DMS53 treated with DMSO at 0.1 percent for 48 hours (cell line): ENCODE results near the gene DSCAM.
"Not testable (repeated sequence)": the region's sequence is repeated elsewhere in the genome, so short reads cannot be mapped to it uniquely, and the experiment has no call there.

Experiments used
- DNase-seq: peaks from one replicate; lab custom pipeline; 2025; ENCODE audit not compliant: unreplicated experiment; lab: John Stamatoyannopoulos, UW

Gene DSCAM

DNA sequence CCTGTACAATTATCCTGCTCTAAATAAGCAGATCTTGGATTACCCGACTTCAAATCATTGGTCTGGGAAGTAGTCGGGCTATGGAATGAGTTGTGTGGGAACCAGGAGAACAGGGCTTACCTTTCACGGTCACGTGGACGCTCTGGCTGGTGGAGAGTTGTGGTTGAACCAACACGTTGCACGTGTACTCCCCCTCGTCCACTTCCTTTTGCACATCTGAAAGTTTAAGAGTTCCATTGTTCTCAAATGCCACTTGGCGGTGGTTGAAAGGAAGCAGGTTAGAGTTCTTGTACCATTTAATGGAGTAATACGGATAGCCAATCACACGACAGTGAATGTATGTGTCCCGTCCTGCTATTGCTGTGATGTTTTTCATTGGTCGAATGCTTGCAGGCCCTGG is 509.0 kb downstream of the DSCAM start:
- no peak for DNase-seq

DNA sequence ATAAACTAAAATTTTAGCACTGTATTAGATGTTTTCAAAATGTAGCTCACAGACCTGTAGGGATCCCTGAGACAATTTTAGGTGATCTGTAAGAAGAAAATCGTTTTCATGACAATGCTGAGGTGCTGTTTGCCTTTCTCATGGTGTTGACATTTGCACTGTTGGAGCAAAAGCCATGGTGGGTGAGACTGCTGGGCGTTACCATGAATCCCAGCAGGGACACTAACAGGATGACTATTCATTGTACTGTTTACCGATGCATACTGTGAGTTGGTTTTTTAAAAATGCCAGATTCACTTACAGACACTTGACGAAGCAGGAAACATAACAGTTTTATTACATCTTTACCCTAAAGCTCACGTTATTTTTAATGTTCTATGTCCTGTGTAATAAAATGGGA is 511.3 kb downstream of the DSCAM start:
- DNase-seq, result peak; percentile 1

DNA sequence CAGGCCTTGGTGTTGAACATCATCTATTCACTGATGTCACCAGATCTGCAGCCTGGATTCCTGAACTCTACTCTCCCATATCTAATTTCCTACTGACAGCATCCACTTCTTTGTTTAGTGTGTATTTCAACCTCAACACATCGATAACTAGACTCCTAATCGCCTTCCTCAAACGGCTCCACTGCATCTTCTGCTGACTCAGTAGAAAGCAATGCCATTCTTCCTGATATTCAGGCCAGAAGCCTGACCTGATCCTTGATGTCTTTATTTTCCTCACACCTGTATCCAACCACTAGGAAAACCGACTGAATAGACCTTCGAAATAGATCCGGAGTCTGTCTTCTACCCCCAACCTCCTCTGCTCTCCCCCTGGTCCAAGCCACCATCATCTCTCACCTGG is 512.8 kb downstream of the DSCAM start:
- no peak for DNase-seq

DNA sequence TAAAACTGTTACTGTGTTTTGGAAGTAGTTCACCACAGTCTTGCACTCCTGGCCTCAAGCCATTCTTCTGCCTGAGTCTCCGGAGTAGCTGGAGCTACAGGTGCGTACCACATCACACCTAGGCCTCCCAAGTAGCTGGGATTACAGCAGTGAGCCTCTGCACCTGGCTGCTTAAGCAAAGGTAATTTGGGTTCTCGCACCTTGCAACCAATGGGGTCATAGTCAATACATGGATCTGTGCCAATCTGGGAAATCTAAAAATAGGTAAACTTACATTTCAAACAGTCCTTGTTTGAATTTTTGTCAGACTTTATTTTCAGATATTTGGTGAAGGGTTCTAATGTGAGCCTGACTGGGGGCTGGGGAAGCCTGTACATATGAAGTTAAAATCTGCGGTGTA is 513.2 kb downstream of the DSCAM start:
- DNase-seq, result no peak

DNA sequence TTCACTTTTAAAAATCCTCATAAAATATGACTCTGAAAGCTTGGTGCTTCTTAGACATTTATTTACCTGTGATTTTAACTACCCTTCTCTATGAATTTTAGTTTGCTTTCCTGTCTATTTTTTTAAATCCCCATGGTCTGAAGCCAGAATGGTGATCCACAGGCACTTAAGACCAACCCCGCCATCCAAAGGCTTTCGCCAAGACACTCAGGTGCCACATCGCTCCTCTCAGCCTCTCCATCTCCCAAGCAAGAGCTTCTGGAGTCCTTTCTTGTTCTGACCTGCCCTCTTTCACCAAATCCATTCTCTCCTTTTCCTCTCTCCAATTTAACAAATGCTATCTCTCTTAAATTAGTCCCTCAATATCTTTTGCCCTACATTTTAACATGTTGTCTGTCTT is 515.2 kb downstream of the DSCAM start:
- no peak for DNase-seq

DNA sequence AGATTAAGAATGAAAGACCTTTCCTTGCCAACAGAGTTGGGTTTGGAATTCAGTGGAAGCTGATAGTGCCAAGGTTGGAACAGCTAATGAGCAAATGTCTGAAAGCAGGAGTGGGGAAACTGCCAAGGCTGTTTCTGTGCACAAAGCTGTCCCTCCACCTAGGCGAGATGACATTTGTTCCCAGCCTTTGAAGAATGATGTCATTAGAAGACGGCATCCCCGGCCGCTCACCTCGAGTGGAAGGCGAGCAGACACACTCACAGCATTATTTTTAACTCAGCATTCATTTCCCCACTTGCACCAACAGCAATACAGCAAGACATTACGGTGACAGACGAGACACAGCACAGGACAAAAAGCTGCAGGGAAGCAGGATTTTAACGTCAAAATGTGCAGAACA is 515.8 kb downstream of the DSCAM start:
- no peak for DNase-seq

DNA sequence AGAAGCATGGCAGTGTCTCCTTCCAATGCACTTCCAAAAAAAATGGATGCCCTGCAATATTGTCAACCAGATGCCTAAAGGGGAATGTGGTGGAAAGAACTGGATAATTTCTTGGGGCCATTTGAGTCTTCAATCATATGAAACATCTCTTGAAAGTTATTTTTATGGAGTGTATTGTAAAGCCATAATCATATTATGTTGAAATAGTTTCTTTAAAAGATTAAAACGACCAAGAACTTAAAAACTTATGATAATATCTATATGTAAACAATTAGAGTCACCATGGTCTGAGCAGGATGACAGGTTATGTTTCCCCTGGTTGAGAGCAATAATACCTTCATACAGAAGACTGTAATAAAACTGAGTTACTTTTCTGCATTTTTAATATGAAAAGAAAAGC is 522.6 kb downstream of the DSCAM start:
- no peak for DNase-seq

DNA sequence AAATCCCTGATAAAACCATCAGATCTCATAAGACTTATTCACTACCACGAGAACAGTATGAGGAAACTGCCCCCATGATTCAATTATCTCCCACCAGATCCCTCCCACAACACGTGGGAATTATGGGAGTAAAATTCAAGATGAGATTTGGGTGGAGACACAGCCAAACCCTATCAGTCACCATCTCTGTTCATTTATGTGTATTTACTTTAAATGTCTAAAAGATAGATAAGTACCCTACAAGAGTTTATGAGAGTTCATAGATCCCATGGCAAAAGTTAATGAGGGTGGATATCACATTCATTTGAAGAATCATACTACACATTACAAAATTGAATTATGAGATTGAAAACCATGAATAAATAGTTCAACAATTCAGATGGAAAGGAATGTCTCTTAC is 526.2 kb downstream of the DSCAM start:
- not testable (repeated sequence) for DNase-seq

DNA sequence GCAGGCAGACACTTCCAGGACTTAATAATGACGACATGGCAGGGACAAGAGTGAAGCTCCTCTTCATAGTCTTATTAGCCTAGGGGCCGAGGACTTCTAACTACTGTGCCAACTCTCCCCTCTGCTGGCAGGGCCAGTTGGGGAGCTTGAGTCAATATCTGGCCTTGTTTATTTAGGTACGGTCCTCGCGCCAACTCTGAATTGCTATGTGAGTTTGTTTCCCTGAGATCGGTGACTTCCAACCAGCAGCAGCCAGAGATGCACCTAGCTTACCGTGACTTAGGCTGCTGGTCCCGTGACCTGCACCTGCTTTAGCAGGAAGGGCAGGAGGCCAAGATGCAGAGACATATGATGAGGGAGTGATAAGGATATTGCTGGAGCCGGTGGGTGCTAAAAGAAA is 528.6 kb downstream of the DSCAM start:
- no peak for DNase-seq

DNA sequence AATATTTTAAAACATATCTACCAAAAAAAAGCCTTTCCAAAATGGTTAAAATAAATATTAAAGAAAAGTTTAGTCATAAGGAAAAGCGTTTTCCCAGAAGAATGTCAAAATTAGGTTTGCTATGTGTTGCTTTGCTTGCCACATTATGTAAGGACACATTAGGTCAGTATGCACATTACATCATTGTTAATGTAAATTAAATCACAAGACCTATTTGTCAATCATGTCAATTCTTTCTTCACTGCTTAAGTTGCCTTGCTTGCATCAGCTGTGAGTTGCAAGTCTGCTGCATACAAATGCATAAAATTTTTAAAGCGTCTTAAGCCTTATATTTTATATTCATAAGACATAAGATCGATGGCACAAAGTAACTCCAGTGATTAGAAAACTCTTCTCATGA is 530.9 kb downstream of the DSCAM start:
- no peak for DNase-seq

DNA sequence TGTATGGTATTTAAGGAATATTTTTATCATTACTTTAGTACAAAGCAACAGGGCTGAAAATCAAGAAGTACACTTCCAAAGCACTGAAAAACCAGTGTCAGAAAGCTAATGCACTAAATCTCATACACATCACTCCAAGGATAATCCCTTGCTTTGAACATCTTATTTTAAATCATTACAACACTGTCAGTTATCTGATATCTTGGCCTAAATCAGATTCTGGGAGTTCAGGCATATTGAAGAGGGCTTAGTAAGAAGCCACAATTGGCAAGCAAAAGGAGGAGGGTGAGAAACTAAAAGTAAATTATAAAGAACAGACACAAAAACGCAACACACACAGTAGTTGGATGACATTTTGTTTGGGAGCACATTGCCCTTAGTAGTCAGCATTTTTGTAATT is 531.3 kb downstream of the DSCAM start:
- no peak for DNase-seq

DNA sequence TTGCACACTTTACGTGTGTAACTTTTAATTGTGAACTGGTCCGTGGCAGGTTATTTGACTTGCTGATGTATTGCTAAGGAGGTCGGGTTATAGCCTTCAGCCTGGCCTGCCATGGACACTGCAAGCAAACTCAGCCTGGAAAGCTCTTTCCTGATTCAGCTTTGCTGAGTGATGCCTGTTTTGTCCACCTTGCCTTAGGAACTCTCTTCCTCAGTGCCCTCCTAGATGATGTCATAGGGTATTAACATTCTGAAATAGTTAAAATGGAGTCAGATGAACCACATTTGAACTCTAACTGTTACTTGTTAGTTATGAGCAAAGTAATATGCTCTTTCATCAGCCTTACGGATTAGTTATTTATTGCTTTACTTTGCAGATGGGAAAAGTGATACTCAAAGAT is 533.7 kb downstream of the DSCAM start:
- no peak for DNase-seq

DNA sequence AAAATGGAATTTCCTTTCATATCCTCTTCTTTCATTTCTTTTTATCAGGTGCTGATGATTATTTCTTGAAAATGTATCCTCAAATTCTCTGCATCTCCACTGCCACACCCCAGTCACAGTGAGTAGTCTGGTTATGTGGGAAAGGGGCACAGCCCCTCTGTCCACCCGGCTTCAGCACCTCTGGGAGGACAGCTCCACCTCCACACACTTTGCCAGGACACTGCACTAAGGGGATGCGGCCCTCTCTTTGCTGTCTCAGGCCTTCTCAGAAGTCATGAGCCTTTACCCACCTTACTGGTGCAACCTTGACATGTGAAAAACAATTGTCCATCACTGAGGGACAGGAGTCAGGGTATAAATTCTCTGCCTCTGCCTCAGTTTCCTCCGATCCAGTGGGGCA is 546.7 kb downstream of the DSCAM start:
- no peak for DNase-seq

DNA sequence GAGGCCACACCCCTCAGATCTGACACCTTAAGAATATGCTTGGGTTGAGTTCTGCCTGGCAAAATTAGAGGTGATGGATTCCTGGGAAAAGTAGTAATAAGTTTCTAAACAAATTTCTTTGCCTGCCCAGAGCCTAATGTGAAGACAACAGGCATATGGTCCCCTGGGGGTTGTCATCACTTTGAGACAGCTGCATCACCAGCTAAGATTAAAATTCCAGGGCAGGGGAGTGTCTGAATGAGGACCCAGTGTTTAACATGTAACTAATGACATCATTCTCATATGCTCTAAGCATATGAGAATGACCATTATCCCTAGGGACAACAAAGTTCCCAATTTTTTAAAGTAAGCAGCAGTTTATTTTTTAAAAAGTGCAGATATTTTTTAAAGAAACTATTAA is 547.5 kb downstream of the DSCAM start:
- no peak for DNase-seq

DNA sequence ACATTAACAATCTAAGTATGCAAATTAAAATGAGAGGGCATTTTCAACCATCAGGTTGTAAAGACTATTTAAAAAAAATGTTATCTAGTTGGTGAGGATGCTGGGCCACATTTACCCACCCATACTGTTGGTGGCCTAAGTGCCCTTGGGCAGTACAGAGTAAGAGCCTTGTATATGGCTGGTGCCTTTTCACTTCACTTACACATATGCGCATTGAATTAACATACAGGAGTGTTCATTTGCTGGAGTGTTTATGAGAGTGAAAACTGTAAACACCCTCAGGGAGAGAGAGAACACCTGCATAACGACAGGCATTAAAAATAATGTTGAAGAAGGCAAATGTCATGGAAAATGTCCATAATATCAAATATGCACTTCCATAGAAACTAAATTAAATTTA is 552.6 kb downstream of the DSCAM start:
- no peak for DNase-seq

DNA sequence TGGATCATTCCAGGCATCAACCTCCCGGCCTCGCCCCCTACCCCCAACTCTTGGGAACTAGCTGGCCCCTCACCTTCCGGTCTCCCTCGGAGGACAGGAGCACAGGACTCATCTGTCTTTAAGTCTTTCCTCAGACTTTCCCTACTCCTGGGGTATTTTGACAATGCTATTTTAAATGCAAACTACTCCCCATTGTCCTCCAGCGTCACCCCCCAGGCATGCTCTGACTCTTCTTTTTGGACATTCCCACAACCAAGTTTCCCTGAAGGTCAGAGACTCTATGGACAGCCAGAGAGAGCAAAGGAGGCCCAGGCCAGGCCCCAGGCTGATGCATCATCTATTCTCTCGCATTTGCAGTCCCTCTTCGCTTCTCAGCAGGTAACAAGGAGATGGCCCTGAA is 555.4 kb downstream of the DSCAM start:
- DNase-seq, result no peak

DNA sequence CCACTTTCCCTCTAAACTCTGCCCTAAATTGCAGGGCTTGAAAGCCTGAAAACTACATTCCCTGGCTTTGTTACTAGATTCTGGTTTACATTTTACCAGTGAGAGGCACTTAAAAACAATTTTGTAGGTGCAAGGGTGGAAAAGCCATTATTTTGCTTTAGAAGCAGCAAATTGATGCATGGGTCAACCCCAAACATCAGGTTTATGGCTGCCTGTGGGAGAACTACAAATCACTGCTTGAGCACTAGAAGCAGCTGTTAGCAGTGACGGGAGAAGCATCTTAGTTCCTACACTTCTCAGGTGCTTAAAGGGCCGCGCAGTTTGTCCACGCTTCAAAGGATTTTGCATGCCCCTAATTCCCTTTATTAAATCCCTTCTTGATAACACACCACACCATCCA is 562.5 kb downstream of the DSCAM start:
- no peak for DNase-seq

DNA sequence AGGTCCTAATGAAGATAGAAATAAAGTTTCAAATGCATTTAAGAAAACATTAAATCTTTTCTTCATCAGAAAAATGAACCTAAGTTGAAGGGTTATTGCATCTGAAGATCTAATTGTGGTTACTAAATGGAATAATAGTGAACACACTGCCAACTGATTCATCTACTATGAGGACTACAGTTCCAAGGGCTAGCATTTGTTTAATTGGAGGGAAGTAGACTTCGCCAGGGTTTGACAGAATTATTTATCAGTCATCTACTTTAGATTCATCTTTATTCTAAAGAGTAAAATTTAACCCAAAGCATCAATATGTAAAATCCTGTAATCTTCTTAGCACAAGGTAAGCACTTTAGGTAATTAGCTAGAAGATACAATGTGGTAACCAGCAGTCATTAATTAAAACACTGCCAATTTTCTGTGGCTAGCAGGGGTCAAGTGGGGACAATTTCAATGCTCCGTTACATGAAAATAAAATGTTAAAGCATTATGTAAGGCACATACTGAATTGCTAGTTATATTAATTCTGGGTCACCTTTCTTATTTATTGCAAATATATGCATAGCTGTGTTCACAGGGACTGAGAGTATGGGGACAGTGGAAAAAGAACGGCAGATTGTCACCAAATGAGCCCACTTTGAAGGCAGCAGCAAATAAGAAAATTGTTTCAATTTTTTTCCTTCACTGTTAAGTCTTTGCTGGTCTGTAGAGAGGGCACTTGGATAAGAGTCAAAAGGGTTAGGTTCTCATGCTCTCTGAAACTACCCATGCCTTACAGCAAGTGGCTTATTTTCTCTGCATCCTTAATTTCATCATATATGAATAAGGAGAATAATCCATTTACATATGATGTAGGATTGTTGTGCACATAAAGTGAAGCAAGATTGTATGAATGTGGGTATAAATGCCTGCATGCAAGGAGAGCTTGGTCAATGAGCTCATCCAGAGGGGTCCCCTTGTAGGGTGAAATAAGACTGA is 563.8 kb downstream of the DSCAM start:
- no peak for DNase-seq

DNA sequence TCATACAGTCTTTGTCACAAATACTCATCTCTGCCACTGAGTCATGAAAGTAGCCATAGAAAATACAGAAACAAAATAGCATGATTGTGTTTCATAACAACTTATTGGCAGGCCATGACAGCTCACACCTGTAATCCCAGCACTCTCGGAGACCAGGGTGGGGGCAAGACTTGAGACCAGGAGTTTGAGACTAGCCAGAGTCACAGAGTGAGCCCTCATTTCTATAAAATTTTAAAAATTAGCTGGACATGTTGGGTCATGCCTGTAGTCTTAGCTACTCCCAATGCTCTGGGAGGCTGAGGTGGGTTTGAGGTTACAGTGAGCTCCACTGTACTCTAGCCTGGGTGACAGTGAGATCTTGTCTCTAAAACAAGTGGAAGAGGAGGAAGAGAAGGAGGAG is 568.6 kb downstream of the DSCAM start:
- no peak for DNase-seq

DNA sequence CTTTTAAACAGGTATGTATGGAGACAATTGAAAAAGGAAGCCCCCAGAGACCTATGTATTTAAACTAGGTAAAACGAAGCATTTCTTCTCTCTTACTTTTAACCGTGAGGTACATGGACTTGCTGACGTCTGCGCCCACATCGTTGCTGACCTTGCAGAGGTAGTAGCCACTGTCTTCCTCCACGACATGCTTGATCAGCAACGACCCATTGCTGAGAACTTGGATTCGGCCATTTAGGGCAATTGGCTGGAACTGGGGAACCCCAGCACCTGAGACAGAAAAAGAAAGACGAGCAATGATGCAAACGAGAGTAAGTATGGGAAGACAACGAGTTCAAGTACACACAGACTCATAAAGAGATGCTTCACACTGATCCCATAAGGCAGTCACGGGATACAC is 571.0 kb downstream of the DSCAM start:
- no peak for DNase-seq

DNA sequence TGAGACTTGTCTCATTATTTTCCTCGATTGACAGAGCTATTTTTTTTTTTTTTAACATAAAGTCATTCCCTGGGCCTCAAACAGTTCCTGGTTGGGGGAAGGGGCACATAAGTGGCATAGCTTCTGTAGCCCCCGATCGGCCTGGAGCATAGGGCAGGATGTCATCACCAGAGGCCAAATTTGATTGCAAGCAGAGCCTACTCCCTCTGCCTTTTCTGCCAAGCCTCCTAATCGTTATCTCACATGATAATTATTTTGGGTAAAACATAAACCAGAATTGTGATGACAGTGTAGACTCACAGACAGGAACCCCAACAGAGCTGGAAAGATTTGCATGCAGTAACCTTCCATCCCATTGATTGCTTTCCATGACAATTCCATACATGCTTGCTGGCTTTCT is 574.9 kb downstream of the DSCAM start:
- no peak for DNase-seq

DNA sequence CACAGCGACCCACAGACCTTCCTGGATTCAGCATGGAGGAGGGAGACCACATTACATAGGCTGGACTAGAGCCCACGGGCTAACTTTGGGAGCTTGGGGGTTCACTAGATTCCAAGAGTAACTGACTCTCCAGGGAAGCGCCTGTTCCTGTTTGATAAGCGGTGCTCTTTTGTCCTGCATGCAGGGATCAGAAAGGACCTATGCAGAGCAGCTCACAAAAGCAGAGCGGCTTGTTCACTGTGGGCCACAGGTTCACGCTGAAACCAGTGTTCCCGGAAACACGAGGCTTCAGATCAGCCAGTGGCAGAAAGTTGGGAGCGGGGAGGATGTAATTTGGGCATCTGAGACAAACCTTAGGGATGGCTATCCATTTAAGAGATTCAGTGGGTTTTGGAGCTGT is 575.8 kb downstream of the DSCAM start:
- DNase-seq, result no peak

DNA sequence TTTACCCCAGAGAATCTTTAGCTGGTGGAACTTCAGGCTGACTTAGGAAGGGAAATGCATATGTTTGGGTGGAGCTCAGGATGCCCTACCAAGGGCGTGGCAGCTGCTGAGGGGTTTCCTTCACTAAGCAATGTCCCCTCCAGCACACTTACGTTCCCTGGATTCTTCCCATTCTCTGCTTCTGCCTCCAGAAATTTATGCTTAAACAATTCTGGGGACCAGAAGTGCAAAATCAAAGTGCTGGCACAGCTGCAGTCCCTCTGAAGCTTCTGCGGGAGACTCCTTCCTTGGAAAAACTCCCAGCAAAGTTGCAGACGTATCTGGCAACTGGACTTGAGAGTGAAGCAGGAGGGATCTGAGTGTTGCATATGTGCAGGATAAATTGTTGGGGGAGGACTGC is 576.9 kb downstream of the DSCAM start:
- no peak for DNase-seq
